ENCODE measurements around the gene DPYSL4.

Gene DPYSL4

DNA sequence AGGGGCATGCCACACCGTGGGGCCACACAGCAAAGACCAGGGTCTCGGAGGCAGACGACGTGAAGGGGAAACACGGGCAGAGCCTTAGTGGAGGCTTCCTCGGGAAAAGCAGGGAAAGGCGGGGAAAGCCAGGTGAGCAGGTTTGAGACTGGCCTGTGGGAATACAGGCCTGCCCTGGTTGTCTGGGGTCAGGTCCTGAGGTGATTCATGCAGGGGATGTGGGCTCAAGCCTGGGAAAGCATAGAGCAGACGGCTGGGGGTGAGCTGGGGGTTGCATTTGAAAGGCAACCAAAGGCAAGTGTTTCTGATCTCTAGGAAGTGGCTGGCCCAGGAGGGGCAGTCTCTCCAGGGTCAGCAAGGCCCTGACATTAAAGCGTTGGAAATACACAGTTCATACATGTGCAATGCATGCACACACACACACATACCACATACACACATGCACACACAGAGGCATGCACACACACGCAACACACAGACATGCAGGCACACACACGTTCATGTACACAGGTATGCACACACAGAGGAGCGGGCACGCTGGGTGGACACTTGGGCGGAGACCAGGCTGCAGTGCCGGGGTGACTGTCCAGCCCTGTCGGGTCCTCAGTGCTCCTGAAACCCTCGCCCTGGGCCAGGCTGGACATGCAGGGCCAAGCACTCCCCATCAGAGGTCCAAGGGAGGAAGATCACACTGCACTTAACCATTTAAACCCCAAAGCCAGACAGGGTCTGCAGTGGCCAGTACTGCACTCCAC, 51.8 kb downstream of the DPYSL4 start:
- no peak for DNase-seq (ENCODE audit: low read depth)
- H3K4me3 ChIP-seq (replicated peaks; ENCODE audit: low read depth, low read length), result no peak overlapping the region
- TF ChIP-seq, protein P1, sequence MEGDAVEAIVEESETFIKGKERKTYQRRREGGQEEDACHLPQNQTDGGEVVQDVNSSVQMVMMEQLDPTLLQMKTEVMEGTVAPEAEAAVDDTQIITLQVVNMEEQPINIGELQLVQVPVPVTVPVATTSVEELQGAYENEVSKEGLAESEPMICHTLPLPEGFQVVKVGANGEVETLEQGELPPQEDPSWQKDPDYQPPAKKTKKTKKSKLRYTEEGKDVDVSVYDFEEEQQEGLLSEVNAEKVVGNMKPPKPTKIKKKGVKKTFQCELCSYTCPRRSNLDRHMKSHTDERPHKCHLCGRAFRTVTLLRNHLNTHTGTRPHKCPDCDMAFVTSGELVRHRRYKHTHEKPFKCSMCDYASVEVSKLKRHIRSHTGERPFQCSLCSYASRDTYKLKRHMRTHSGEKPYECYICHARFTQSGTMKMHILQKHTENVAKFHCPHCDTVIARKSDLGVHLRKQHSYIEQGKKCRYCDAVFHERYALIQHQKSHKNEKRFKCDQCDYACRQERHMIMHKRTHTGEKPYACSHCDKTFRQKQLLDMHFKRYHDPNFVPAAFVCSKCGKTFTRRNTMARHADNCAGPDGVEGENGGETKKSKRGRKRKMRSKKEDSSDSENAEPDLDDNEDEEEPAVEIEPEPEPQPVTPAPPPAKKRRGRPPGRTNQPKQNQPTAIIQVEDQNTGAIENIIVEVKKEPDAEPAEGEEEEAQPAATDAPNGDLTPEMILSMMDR (IDR thresholded peaks at IDR 0.05; ENCODE audit: low read length, missing control alignments), result no peak

DNA sequence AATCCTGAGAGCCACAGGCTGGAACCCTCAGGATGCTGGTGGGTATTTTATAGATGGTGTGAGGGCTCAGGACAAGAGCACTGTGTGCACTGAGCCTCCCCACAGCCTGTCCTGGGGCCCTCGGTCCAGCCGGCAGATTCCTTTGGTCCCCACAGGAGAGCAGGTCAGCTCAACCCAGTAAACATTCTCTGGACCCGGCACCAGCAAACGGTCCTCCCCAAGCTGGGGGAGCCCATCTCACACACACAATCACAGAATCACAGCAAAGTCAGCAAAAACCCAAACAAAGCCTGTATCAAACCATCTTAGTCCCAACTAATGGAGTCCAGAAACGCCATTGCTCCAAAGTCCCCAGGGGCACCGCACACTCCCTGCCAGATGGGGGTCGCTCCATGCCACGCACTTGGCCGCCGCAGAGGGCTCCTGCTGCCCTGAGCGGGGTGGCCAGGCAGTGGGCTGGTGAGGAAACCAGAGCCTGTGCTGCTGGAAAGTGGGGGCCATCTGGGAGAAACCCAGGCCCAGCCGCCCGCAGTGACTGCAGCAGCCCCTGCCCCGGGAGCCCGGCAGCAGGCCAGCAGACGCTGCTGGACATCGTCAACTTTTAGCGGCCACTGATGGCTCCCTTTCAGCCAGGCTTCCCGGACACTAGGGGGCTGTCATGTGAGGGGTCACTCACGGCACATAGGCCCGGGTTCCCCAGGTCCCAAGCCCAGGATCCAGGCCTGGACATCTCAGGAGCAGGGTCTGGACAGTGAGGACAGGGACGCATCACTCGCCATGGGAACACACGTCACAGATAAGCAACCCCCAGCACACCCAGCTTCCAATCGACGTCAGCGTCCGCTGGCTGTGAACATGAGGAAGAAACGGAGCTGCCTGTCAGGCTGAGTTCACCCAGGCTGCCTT, 52.6 kb downstream of the DPYSL4 start:
- peak; percentile 72 for DNase-seq (ENCODE audit: low read depth)
- TF ChIP-seq, protein P1 (IDR thresholded peaks at IDR 0.05; ENCODE audit: low read length, missing control alignments), result peak; percentile 6
- H3K4me3 ChIP-seq (replicated peaks; ENCODE audit: low read depth, low read length), result no peak overlapping the region

DNA sequence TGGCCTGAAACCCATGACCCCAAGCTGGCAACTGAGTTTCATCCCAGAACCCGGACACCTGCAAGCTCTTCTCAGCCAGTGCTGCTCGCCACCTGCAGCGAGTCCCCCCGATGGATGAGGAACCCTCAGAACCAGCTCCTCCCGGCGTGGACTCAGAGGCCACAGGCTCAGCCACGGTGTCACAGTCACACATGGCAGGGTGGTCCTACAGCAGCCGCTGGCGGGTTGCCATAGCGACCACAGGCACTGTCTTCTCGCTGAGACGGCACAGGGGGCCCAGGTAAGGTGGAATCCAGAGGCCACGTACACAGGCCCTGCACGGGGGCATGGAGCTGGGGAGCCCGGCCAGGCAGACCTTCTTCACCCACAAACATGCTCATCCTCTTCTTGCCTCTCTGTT, 53.4 kb downstream of the DPYSL4 start:
- H3K4me3 ChIP-seq (replicated peaks; ENCODE audit: low read depth, low read length), result no peak overlapping the region
- TF ChIP-seq, protein P1 (IDR thresholded peaks at IDR 0.05; ENCODE audit: low read length, missing control alignments), result no peak
- DNase-seq (ENCODE audit: low read depth), result no peak

DNA sequence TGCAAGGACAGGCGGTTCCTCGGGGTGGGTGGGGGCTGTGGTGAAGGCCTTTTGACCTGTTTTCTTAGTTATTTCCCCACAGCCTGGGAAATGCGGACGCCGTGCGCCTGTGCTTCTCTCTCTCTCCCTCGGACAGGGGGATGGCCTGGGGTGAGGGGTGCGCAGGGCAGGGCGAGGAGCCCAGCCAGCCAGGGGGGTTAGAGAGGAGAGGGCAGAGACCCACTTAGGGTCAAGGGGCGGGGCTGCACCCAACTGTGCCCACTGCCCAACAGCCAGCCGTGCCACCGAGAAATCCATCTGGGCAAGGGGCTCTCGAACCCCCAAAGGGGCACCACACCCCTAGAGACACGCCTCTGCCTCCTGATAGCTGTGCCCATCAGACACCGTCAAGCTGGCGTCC, 53.8 kb downstream of the DPYSL4 start:
- no peak overlapping the region for H3K4me3 ChIP-seq (replicated peaks; ENCODE audit: low read depth, low read length)
- DNase-seq (ENCODE audit: low read depth), result no peak

DNA sequence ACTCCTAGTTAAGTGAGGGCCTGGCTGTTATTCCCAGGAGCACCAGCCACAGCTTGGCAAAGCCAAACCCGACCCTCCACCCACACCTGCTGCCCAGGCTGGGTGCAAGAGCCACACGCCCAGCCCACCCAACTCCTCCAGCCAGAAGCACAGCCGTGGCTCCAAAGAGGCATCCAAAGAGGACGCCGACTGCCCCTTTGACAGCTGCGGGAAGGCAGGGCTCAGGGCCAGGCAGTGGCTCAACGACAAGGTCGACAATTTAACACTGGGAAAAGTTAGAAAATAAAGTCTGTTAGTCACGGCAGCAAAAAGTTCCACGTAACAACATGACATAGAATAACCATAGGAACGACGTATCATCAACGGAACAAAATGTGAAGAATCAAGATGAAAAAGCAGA, 54.3 kb downstream of the DPYSL4 start:
- H3K4me3 ChIP-seq (replicated peaks; ENCODE audit: low read depth, low read length), result no peak overlapping the region
- DNase-seq (ENCODE audit: low read depth), result no peak
- TF ChIP-seq, protein P1 (IDR thresholded peaks at IDR 0.05; ENCODE audit: low read length, missing control alignments), result no peak

More for the DNA sequence above, 53.8 kb downstream of the DPYSL4 start:
- TF ChIP-seq, protein P1 (IDR thresholded peaks at IDR 0.05; ENCODE audit: low read length, missing control alignments), result no peak

DNA sequence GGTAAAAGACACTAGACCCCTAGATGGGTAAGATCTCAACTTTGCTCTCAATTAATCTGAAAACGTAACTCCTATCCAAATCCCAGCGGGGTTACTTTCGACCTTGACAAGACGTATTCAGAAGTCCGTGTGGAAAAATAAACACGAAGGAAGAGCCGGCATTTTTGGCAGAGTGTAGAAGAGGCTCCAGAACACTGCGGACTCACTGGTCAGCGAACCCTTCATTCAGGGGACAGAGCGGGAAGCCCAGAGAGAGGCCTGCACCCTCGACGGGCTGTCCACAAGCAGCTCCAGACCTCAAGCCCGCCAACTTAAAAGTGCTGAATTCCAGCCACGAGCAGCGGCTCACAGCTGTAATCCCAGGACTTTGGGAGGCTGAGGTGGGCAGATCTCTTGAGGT, 54.7 kb downstream of the DPYSL4 start:
- TF ChIP-seq, protein P1 (IDR thresholded peaks at IDR 0.05; ENCODE audit: low read length, missing control alignments), result no peak

More for the DNA sequence above, 54.7 kb downstream of the DPYSL4 start:
- DNase-seq (ENCODE audit: low read depth), result no peak
- H3K4me3 ChIP-seq (replicated peaks; ENCODE audit: low read depth, low read length), result no peak overlapping the region

Measured in fibroblast of pulmonary artery (primary cell).